DMS 273 (cell line): Measurements from ENCODE around the gene KRTAP3-2.
A peak's percentile ranks its signal among the peaks of the same experiment; 100 is the strongest.

ENCODE experiments used
- DNase-seq: peaks from one replicate; lab custom pipeline; 2025; ENCODE audit not compliant: unreplicated experiment; lab: John Stamatoyannopoulos, UW

The KRTAP3-2 gene

DNA sequence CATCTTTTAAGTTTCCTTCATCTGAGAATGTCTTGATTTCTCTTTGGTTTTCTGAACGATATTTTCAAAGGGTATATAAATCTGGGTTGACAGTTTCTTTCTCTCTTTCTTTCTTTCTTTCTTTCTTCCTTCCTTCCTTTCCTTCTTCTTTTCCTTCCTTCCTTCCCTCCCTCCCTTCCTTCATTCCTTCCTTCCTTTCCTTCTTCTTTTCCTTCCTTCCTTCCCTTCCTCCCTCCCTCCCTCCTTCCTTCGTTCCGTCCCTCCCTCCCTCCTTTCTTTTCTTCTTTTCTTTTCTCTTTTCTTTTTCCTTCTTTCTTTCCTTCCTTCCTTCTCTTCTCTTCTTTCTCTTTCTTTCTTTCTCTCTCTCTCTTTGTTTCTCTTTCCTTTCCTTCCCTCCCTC is 25.3 kb downstream of the KRTAP3-2 start:
- DNase-seq: no peak

DNA sequence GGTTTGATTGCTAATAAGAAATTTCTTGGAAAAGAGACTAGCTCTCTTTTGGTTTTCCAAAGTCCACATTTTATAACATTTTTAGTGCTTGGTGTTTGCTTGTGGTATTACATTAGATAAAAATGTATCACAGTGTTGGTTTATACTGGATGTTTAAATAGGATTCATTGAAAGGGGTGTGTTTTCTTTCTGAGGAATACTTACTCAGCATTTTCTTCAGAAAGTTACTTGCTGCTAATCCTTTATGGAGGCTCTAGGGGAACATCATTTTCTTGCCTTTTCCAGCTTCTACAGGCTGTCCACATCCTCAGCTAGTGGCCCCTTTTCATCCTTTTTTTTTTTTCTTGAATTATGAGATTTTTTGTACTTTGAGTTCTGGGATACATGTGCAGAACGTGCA is 32.1 kb downstream of the KRTAP3-2 start:
- no peak for DNase-seq

DNA sequence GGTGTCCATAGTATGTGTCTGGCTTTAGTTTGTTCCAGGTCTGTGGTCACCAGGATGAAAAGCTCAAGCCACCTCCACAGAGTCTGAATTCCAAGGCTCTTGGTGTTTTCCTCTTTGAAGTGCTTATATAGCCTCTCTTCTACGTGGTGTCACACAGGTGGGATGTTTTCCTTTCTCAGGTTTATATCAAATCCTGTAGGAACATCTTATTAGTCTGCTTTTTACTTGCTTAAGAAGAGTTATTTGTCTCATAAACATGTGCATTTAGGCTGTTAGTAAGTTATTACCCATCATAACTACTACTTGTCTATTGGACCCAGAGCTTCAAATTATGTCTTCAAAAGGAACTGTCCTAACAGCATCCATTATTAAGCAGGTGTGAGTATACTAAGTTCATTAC is 32.9 kb downstream of the KRTAP3-2 start, which contains the start of gene KRT39:
Gene KRT39, minus strand, starts transcription at position 101 of the 400 bp plus-strand sequence. Its CDS starts 92 bp downstream, at position 9.
- DNase-seq: no peak

DNA sequence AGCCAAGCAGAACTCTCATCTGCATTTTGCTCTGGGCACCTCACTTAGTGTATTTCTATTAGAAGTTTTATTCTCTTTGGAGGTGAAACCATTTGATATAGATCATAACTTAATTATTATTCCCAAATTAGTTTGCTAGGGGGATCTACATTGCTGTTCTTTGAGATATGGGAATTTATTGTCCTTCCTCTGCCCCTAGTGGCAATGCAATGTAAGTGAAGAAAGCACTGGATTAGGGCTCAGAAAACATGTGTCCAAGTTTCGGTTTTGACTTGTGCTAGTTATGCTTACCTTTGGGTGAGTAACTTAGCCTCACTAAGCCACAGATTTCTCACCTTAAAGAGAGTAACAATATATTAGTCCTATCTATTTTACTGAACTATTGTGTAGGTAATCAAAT is 35.9 kb downstream of the KRTAP3-2 start:
- DNase-seq: peak; percentile 35

DNA sequence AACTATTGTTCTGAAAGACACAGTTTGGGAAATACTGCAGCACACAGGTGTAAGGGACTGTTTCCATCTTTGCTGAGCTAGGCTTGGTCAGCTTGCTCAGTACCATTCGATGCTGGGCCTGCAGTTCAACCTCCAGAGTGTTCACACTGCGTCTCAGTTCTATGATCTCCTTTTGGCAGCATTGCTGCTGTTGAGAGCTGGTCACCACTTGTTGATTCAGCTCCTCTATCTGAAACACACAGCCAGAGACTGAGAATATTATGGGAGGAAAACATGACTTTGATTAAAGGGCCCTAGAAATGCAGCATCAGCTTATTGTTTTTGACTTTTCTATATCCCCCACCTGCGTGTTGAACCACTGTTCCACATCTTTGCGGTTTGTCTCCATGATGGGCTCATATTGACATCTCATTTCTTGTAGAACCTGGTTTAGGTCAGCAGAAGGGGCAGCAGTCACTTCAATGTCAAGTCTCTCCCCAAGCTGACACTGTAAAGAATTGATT is 37.6 kb downstream of the KRTAP3-2 start:
- DNase-seq: no peak

DNA sequence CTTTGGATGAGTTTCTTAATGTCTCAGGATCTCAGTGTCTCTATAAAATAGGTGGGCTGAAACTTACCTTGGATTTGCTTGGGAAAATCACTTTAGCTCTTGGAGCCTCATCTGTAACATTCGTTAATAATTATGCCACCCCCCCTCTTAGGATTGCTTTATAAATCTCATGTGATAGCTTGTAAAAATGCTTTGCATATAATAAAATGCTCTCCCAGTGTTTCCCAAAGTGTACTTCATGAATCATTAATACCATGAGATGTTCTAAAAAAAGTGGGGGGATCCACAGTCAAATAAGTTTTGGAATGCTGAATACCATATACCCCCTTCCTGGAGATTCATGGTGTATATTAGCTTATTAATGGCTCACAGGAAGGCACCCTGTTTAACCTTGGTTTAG is 38.1 kb downstream of the KRTAP3-2 start:
- no peak for DNase-seq

DNA sequence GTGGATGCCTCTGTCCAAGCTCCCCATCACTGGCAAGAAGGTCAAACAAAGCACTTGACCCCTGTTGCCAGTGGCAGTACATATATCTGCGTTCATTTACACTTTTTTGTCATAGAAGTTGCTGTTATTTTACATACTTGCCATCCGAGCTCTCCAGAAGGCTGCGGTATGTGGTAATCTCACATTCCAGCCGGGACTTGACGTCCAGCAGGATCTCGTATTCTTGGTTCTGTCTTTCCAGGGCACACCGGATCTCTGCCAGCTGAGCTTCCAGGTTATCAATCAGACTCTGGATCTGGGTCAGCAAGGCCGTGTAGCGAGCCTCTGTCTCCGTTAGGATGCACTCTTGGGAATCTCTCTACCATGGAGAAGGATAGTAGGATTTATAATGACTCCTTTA is 39.6 kb downstream of the KRTAP3-2 start:
- DNase-seq: no peak

DNA sequence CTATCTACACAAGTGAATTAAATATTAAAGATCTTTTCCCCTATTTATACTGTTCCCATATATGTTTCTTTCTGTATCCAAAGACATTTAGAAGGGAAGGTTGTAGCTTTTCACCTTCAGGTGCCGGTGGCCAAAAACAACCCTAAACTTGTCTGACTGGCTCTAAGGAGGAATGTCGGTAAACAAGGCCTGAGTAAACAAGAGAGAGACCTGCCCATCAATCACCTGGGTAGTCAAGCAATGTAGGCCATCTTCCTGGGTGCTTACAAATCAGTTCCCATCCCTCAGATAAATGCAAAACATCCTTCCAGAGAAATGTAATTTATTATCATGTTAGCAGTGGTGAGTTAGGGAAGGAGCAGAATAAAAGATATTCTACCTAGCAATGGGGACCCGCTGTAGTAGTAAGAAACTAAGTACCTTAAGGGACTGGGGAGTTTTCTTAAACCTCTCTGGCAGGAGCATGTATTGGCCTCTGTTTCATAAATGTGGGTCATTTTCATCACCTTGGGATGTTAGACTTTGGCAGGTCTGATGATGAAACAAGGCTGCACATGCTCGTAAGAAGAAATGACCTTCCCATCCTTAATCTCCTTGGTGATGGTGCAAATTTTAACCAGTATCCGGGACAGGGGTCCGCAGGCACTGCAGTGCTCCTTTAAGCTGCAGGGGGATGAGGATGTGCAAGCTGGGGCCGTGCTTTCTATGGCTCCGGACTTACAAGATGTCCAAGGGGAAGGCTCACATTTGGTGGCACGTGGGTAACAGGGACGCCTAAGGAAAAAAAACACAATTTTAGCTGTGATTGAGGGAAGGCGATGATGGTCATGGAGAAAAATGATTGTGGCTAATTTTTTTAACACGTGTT is 41.4 kb downstream of the KRTAP3-2 start:
- DNase-seq: no peak

DNA sequence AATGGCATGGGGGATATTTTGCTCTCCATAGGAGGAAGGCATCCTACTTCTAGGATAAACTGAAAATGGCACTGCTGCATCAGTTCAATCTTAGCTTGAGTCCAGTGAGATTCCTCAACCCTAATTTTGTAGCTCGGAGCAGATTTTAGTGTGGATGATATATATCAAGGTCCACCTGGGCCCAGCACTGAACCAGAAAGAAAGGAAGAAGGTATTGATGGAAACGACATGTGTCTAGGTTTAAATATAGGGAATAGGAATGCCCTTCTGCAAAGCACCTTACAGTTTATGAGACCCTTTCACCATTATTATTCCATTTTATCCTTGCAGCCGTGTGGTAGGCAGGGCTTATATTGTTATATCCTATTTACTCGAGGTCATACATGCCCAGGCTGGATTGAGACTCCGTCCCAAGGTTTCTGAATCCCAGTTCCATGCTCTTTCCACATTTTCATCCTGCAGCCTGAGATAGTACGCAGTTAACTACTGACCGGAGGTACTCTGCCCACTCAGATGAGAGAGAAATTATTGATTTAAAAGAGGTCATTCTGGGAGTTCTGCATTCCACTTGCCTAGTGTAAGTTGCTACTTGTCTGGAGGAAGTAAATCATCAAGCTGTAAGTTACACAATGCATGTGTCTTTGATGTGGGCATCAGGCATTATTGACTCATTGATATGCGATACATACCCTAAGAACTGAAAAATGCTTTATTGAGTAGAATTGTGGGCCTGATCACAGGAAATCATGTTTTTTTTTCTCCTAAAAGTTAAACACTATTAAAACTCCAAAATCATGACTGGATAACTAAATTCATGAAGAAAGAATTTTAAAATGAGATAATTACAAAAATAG is 43.1 kb downstream of the KRTAP3-2 start:
- no peak for DNase-seq

DNA sequence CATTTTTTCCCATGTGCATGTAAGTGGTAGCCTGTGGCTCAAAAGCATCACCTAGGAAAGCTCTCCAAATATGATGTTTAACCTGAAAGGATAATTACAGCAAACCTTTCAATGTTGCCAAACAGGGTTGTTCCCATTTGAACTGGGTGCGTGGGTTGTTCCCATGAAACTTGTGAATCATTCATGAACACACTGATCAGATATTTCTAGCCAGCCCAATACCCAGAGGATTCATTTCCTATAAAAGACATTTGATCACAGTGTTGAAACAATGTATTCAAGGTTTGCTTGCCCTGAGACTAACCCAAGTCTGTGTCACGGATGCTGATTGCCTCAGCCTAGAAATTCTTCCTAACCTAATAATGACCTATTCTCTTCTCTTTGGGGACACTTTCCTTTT is 45.8 kb downstream of the KRTAP3-2 start:
- no peak for DNase-seq

DNA sequence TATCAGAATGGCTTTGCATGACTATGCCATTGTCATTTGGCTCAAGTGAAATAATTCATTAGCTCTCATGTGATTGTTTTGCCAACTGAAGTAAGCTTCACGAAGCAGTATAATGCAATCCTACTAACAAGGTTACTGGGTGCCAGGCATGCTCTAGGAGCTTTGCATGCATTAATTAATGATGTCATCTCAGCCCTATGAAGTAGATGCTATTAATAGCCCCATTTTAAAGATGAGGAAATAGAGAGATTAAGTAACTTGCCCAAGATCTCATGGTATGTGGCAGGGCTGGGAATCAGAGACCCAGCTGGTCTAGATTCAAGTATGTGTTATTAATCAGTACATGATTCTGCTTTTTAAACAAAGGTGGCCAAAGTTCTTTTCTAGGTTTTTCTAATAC is 47.0 kb downstream of the KRTAP3-2 start:
- no peak for DNase-seq

DNA sequence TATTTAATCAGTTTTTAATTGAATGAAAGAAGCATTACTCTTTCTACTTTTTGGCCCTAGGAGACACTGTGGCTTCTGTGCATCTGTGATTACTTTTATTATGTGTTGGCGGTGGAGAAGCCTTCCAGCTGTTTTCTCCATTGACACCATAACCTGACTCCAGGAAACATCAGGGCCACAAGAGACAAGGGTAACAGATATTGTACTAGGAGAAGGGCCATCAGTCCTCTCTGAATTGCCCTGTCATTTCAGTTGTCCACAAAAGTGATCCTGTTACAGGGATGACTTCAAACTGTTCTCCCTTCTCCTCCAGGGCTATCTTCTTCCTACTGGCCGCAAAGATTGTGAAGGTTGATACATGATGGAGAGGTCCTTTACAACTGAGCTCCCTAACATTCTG is 47.6 kb downstream of the KRTAP3-2 start:
- DNase-seq: no peak

DNA sequence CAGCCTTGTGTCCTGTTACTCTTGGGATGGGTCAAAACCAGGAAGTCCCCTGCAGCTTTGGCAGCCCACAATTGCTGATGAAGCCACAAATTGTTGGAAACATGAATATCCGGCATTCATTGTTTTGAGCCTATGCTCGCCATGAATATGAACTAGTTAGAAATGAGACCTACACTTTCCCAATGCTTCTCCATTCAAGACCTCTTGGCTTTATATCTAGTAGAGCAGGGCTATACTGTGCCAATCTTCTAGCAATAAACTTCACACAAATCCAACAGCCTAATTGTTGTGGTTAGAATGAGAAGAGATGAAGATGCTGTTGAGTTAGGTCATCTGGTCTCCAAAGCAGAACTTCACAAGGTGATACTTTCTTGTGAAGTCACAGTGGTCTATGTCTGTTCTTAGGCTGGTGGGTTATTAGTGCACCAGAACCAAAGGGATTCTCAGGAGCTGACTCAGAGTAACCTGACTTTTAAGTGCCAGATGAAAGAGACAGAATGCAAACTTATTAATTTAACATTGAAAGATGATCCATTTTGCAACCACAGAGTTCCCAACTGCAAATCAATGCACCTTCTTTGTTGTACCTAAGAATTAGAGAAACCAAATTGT is 48.6 kb downstream of the KRTAP3-2 start:
- DNase-seq: no peak

DNA sequence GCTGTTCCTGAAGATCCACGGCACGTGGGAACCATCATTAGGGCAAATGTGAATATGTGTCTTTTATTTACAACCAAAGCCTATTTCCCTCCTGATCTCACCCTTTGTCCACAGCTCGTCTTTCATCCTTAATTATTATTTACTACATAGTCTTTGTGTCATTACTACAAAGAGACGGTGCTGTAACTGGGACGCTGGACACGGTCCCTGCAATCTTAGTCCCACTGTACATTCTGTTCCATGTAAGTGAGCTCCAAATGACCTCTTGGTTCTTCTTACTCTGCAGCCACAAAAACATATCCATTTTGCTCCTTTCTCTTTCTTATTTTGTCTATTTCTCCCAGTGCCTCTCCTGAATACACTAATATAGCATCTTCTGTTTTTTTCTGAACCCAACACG is 49.5 kb downstream of the KRTAP3-2 start:
- DNase-seq: no peak

DNA sequence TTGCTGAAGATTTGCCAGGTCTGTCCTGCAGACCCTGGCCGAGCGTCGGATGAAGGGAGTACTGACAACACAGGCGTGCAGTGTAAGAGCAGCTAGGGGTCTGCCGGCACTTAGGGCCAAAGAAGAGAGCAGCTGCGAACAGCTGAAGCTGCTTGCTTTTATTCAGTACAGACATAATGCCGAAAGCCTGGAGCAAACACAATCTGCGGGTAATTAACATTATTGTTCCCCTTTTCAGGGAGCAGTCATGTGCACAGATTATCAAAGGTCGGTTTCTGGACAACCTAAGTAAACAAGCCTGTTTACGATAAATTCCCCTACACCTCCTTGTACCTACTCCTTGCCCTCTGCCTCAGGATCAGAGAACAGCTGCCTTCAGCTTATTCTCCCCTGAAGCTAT is 50.3 kb downstream of the KRTAP3-2 start:
- no peak for DNase-seq
